HG03025 (cell line): Measurements from ENCODE around the gene PDE6B.
"Not testable (repeated sequence)": the region's sequence is repeated elsewhere in the genome, so short reads cannot be mapped to it uniquely, and the experiment has no call there.

Source experiments
- ATAC-seq: cut with Tn5 transposase; IDR thresholded peaks from one replicate; pipeline ENCODE4 v1.9.1; 2021; ENCODE audit warnings: mild to moderate bottlenecking, moderate library complexity; ENCODE audit not compliant: unreplicated experiment, low FRiP score

The PDE6B gene

DNA sequence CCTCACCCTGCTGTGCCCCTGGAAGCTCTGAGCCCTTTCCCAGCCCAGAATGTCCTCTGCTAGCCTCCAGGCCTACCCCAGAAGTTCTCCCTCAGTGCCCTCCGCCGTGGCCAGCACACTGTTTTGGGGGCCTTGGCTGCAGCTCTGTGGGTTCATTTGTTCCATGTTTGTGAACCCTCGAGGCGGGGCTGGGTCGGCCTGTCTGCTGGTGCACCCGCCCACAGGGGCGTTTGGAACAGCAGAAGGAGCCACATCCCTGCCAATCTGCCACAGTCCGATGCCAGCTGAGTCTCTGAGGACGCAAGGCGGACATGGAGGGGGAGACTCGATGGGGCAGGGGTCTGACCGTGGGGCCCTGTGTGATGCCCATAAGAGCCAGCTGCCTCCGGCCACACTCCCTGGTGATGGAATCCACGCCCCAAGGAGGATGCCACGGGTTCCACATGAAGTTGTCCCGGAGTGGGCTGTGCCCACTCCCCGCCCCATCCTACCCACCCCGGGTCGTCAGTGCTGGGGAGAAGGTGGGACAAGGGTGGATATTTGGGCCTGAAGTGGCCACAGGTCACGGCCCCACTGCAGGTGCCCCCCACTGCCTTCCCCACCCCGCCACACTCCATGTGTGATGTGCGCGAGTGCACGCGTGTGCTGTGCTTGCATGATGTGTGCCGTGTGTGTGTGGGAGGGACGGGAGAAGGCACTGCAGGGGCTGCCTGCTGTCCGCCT is 41.6 kb downstream of the PDE6B start:
- ATAC-seq = no peak

DNA sequence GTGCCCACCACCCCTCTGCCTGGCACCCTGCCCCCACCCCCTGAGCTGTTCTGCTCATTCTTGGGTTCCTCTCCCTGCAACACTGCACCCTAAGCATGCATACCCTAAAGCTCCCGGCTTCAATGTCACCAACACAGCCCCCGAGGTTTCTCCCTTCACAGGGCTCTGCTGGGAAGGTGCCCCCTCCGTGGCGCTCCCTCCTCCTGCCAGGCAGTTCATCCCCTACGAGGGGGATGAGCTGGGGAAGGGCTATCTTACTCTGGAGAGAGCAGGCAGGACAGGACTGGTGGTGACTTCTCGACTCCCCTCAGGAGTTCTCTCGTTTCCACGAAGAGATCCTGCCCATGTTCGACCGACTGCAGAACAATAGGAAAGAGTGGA is 42.2 kb downstream of the PDE6B start:
- no peak for ATAC-seq

DNA sequence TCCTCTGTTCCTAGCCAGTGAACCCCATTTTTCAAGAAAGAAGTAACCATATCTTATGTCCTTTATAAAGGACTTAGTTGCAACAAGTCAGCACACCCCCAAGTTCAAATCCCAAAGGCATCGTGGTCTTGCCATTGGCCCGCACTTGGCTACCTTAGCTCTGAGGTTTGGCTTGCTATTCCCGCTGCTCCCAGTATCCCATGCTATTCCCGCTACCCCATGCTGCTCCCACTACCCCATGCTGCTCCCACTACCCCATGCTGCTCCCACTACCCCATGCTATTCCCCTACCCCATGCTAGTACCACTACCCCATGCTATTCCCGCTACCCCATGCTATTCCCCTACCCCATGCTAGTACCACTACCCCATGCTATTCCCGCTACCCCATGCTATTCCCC is 42.8 kb downstream of the PDE6B start:
- not testable (repeated sequence) for ATAC-seq

DNA sequence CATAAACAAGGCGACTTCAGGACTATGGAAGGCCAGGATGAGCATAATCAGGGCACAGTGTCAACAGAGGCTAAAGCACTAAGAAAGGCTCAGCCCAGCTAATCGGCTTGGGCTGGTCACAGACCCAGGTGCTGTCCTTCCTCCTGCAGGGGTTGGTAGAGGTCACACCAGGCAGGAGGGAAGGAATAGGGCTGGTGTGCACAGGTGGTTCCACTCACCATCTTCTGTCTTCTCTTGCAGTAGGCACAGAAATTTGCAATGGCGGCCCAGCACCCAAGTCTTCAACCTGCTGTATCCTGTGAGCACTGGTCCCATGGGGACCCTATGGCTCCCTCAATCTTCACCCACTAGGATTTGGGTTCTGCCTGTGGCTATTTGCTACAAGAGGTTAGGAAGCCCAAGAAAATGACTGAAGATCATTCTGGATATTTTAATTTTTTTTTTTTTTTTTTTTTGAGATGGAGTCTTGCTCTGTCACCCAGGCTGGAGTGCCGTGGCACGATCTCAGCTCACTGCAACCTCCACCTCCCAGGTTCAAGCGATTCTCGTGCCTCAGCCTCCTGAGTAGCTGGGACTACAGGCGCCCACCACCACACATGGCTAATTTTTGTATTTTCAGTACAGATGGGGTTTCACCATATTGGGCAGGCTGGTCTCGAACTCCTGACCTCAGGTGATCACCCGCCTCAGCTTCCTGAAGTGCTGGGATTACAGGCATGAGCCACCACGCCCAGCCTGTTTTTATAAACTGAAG is 44.6 kb downstream of the PDE6B start:
- not testable (repeated sequence) for ATAC-seq

DNA sequence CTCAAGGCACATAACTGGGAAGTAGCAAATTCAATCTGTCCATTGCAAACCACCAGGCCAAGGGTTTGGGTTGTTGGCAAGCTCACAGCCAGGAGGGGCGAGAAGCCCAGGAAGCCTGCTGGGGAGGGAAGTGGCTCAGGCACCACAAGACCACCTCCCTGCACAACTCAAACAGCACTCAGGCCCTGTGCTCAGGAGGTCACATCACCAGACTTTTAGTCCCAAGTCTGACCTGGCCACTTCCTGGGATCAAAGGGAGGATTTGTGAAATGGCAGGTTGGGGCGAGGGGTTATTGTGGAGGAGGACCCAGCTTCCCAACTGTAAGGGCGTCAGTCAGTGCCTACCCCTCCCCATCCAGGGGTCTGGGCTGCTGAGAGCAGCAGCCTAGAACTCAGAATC is 46.4 kb downstream of the PDE6B start:
- no peak for ATAC-seq

DNA sequence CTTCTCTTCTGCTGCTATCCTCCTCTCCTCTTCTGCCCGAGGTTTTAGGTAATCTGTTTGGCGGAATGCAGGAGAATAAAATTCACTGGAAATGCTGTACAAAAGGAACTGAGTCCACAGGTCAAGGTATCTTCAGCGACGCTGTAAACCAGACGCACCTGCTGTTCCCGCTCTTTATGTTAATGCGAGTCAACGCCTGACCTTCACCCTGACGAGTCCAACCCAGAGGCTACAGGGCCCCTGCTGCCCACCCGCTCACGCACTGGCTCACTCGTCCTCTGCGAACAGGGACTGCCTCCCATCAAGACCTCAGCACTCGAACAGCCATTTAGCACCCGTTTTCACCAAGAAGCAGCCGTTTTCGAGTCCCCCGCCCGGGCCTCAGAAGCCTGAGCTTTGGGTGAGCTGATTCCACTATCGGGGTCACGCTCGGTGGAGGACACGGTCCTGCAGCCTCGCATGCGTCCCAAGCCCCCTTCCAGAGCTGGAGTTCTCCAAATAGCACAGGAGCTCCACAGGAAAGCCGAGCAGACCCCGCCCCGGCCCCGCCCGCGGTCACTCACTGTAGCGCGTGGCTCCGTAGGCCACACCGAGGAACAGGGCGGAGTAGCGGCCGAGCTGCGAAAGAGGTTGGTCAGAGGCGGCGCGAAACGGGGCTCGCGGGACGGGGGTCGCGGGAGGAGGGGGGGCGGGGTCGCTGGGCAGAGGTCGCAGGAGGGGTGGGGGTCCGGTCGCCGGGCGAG is 48.1 kb downstream of the PDE6B start:
- ATAC-seq = peak; percentile 0

DNA sequence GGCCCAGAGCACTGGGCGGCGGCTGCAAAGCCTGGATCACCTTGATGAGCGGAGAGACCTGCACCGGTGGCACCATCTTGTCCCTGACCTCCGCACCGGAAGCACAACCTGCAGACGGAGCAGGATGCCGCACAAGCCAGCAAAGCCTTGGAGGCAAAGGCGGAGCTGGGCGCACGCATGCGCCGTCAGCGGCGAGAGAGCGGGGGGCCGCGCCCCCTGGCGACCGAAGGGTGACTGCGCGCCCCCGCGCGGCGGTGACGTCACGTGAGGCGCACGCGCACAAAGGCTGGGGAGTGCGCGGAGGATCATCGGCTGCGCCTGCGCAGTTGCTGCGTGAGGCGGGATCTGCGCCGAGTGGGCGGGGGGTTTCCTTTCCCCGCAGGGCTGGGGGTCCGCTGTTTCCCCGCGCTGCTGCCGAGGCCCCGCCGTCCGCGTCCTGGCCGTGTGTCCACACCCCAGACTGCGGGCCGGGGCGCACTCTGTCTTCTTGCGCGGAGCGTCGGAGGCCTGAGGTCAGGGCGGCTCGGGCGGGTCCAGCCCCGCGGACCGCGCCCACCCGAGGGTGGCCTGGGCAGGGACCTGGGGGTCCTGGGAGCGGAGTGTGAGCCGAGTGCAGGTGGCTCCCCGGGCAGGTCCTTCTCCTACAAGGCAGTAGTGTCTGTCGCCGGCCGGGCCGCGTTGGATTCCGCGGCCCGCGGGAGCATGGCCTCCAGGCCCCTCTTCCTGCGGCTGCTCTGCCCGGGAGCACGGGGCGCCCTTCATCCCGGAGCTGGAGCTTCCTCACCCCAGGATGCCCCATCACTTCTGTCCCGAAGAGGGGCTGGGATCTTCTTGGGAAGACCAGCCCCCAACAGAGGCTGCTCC is 49.0 kb downstream of the PDE6B start, which contains the start of the genes ATP5ME and MYL5:
Gene ATP5ME, minus strand, starts transcription at position 105 of the 864 bp plus-strand sequence. Its CDS starts 29 bp downstream, at position 76.
Gene MYL5, plus strand, starts transcription at position 371 of the 864 bp plus-strand sequence. CDS start 3,485 bp downstream, outside the sequence.
- ATAC-seq = peak; percentile 61

DNA sequence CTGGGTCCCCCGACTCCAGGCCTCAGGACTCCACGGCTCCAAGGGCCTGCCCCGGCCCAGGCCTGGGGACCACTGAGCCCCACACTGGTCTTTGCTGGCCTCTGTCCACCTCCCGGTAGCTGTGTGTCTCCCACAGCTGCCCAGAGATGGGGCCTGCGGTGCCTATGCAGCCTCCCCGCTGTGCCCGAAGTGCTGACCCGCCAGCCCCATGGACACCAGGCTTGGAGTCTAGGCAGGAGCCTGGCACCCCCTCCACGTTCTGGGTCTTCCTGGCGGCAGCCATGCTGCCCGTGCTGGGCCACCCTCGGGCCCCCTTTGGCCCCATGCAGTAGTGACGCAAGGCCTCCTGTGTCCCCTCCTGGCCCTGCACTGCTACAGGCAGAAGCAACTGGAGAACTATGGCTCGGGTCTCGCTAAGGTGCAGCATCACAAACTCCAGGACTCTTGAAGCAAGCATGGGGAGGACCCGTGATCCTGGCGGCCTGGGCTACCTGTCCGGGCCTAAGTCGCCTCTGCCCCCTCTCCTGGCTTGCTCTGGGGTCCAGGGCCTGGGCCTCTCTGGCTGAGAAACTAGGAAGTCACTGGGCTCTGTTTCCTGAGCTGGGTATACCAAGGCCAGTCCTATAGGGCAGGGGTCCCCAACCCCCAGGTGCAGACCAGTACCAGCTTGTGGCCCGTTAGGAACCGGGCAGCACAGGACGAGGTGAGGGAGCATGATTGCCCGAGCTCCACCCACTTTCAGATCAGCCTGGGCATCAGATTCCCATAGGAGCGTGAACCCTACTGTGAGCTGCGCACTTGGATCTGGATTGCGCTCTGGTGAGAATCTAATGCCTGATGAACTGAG is 49.9 kb downstream of the PDE6B start:
- peak; percentile 7 for ATAC-seq

DNA sequence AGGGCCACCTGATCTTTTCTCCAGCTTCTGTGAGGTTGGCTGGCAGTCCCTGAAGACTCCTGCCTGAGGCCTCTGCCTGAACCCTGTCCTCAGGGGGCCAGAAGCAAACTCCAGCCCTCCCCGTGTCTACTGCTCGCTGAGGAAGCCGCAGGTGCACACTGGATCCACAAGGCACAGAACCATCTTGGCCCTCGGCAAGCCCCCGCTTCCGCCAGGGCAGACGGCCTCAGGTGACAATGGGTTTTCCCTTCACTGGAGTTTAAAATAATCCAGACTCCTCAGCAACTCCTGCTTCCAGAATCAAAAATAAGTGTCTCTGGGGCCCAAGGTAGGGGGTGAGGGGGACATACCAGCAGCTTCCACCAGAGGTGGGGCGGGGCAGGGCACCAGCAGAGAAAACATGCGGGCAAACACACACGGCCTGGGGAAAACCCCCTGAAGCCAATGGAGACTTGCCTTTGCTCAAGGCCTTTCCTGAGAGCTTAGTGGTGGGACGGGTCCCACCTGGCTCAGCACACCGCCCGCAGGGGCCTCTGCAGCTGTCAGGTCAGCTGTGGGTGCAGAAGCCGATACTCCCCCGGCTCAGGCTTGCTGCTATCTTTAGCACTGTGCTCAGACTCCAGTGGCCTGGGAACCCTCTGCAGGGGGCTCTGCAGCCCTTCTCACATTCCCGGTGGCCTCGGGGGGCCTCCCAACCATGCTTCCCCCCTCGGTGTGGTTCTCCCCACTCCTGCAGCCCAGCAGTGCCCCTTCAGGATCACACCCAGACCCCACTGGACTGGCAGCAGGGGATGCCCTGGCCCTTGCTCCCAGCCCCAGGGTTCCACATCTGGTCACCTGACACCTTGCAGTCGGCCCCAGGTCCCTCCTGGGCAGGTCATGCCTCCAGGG is 50.9 kb downstream of the PDE6B start:
- ATAC-seq = no peak

DNA sequence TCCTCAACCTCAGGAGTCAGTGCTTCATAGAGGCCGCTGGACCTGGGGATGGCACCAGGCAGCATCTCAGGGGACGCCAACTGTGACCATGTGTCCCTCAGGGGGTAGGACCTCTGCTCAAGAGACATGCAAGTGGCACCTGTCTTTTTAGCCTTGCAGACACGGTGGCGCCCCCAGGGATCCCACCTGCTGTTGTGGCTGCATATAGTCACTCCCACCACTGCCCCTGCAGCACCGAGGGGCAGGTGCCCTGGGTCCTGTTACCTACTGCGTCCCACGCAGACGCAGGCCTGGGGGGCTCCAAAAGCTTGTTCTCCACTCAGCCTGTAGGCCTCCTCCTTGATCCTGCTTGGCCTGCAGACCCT is 51.5 kb downstream of the PDE6B start:
- ATAC-seq = no peak

DNA sequence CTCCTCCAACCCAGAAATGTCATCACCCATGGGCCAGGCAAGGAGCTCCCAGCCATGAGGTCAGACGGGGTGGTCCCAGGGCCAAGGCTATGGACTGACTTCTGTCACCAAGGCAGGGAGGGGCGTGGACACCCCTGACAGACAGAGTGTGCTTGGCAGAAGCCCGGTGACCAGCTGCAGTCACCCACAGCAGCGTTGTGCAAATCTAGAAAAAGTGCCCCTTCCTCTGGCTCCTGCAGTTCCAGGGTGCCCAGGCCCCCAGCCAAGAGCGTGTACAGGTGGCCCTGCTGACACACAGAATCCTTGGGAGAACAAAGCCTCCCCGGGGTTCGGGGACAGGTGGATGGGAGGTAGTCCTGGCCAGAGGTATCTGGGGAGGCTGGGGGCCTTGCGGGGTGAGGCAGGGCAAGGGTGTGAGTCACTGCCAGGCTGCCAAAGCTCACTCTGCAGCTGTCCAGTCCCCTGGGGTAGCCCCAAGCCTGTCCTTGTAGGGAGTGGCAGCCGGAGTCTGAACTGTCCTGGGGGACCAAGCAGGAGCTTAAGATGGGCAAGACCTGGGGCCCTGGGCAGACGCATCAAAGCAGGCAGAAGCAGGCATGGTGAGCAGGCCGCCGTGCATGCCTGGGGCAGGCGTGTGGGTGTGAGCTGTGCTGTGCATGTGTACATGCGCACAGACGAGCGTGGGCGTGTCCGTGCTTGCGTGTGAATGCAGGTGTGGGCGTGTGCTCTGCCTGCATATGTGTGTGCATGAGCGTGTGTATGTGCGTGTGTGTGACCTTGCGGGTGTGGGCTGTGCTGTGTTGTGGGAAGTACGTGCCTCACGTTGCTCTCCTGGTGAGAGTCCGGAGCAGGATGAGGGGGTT is 52.3 kb downstream of the PDE6B start:
- no peak for ATAC-seq

DNA sequence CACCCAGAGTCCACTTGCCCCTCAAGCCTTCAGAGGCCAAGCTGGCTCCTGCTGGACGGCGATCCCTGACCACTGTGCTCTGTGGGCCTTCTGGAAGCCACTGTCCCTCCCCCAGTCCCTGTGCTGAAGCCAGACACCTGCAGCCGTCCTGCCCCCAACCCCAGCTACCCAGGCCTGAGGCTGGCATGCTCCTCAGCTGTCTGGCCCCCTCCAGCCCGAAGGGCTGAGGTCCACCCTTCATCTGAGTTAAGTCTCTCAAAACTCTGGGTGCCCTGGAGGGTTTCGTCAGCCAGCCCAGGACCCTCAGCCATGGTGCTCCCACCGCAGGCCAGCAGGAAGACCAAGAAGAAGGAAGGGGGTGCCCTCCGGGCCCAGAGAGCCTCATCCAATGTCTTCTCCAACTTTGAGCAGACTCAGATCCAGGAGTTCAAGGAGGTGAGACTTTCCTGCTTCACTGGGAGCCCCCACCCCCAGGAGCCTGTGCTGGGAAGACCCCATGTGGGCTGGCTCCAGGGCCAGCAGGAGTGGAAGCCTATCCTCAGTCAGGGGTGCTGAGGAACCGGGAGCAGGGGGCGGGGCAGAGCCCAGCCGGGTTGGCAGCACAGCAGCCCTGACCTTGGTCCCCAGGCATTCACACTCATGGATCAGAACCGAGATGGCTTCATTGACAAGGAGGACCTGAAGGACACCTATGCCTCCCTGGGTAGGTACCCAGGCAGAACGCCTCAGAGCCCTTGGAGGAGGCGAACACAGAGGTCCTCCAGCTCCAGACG is 53.1 kb downstream of the PDE6B start:
- ATAC-seq = no peak

DNA sequence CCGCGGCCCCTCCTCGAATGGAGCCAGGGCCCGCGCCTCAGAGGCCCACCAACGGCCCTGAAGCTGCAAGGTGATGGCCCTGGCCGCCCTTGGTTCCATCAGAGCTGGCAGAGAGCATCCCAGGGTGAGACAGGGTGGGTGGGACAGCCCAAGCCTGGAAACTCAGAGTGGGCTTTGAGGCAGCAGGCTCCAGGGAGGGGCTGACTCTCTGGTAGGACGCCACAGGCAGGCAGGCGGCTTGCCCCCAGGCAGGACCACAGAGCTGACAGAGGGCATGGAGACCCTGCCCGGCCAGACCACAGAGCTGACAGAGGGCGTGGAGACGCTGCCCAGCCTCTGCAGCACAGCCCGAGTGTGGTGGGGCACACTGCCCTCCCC is 53.7 kb downstream of the PDE6B start:
- no peak for ATAC-seq

DNA sequence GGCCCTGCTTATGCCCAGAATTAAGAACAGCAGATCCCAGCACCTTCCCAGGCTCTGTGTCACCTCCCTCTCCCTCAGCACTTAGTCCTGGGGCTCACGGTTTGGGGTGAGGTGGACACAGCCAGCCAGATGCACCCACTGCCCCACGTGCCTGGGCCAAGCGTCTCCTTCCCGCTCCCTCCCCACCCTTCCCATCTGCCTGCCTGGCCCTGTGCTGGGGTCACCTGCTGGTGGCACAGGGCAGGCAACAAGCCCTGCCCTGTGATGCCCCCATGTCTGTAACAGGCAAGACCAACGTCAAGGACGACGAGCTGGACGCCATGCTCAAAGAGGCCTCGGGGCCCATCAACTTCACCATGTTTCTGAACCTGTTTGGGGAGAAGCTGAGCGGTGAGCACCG is 54.3 kb downstream of the PDE6B start:
- ATAC-seq = no peak

DNA sequence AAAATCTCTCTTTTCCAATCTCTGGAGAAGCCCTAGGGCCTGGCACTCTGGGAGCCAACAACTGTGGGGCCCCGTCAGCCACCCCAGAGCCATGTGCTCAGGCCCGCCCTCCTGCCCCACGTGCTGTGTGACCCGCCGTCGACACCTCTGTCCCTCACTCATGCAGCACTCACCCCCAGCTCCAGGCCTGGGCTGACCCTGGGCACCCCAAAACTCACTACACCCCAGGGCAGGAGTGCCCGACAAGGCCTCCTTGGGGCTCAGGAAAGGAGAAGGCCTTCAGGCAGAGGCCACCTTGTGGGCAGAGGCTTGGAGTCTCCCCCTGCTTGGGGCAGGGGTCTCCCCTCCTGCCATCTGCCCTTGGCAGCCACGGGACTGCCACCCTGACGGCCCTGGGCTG is 54.7 kb downstream of the PDE6B start:
- no peak for ATAC-seq

DNA sequence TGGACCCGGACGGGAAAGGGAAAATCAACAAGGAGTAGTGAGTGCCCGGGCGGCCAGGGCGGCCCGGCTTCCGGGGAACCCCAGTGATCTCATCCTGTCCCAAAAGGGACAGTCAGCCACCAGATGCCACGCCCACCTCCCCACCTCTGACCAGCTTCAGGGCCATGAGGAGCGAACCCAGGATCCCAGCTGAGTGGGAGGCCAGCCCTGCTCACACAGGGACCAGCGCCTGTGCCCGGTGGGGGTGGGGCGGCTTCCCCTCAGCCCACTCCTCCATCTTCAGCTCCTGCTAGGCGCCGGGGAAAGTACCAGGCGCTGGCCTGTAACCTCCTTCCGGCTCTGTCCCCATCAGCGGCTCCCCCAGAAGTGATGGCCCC is 55.2 kb downstream of the PDE6B start:
- no peak for ATAC-seq
